DLD1 (cell line): ENCODE measurements around the gene ZNF683.

ENCODE experiments used
- in situ Hi-C: cut with HindIII; loops from 2 replicates; pipeline ENCODE4 v1.10.0; 2017; ENCODE audit warnings: low sequenced_read_pairs

The ZNF683 gene

GRCh38 chr1:26315874-26316850 is 56.4 kb downstream of the ZNF683 start:
- in situ Hi-C loops: no loop called here

DNA sequence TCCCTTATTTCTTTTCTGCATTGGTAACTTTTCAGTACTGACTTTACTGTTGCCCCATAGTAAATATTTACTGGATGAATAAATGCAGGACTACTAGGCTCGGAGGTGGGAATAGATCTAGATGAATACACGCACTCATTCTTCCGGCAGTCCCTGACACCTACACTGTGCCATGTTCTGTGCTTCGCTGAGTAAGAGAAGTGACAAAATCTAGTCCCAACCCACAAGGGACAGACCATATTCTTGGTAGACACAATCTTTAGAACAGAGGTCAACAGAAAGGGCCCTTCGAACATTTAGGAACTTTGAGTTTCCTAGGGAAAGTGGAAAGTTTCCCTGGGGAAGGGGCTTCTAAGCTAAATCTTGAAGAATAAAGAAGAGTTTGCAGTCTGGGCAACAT is 58.0 kb downstream of the ZNF683 start:
- in situ Hi-C loops: no loop called here
